ENCODE data around the gene CBLN3. TPM values are rescaled to one million over a fixed set of nuclear protein-coding genes. Genes with fewer than 3 reads are reported as not detected.
"Not testable (repeated sequence)": the region's sequence is repeated elsewhere in the genome, so short reads cannot be mapped to it uniquely, and the experiment has no call there.

Gene CBLN3
- total and polyA plus RNA-seq, 2 donors (not counting 1 experiment from before 2014, with no cell fraction given): 2.7 to 5.3 TPM

DNA sequence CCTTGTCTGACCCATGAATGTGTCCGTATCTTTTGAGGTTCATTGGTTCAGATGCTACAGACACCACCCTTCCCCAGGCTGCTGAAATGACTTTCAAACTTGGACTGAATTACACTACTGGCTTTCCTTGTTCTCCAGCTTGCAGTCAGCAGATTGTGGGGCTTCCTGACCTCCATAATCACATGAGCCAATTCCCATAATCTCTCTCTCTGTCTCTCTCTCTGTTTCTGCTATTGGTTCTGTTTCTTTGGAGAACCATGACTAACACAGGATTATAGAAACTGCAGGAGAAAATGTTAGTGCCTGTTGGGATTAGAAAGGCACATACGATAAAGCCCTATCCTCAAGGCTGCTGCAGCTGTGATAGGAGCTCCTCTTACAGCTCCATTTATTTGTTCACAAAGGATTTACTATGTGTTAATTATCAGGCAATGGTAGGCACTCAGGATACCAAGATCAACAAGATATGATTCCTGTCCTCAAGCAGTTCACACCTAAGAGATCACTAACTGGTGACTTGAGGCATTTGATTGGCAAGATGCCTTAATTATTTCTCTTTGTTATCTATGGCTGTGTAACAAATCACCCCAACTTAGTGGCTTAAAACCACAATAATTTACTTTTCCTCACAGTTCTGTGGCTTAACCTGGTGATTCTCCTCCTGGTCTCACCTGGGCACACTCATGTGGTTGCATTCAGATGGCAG lies 40.8 kb downstream of the CBLN3 start:
- Histone ChIP-seq H3K4me1 (ENCODE audit: control insufficient read depth, extremely low read depth, insufficient read depth, low read length) (peaks cover 7% of the 10 kb centered on the region), H3K4me2 (ENCODE audit: extremely low read depth, insufficient read depth, low read length) (no peak overlapping the region), H3K27me3 (ENCODE audit: control insufficient read depth, insufficient read depth, low read length) (no peaks in the 10 kb centered on the region), H3K4me3 (replicated peaks in 1 of 4; ENCODE audit: control extremely low read depth in 1 of 4, insufficient read depth in 1 of 4, low read depth in 3 of 4, low read length in 4 of 4) (no peak overlapping the region), H3K9ac (ENCODE audit: insufficient read depth, low read length) (no peak overlapping the region), H4K20me1 (ENCODE audit: control insufficient read depth, extremely low read depth, insufficient read depth, low read length) (no peaks in the 10 kb centered on the region), H3K27ac (ENCODE audit: insufficient read depth, low read length) (no peak overlapping the region), H3K36me3 (ENCODE audit: control insufficient read depth, insufficient read depth, low read length) (no peaks in the 10 kb centered on the region), H3K79me2 (ENCODE audit: control insufficient read depth, insufficient read depth, low read length) (no peaks in the 10 kb centered on the region), H2AFZ (ENCODE audit: low read length) (peak overlapping the region; percentile 20), H3K9me3 (ENCODE audit: control insufficient read depth, insufficient read depth, low read depth, low read length) (no peaks in the 10 kb centered on the region)
- TF ChIP-seq, protein P1, sequence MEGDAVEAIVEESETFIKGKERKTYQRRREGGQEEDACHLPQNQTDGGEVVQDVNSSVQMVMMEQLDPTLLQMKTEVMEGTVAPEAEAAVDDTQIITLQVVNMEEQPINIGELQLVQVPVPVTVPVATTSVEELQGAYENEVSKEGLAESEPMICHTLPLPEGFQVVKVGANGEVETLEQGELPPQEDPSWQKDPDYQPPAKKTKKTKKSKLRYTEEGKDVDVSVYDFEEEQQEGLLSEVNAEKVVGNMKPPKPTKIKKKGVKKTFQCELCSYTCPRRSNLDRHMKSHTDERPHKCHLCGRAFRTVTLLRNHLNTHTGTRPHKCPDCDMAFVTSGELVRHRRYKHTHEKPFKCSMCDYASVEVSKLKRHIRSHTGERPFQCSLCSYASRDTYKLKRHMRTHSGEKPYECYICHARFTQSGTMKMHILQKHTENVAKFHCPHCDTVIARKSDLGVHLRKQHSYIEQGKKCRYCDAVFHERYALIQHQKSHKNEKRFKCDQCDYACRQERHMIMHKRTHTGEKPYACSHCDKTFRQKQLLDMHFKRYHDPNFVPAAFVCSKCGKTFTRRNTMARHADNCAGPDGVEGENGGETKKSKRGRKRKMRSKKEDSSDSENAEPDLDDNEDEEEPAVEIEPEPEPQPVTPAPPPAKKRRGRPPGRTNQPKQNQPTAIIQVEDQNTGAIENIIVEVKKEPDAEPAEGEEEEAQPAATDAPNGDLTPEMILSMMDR (conservative IDR thresholded peaks at IDR 0.05 in 1 of 2, IDR thresholded peaks at IDR 0.05 in 1 of 2; ENCODE audit: low read depth in 1 of 2, low read length in 2 of 2): no peak
- TF ChIP-seq EZH2 (IDR thresholded peaks at IDR 0.05; ENCODE audit: low read length, missing control alignments): peak; percentile 37
- no peak for DNase-seq (ENCODE audit: low read depth in 2 of 2)

DNA sequence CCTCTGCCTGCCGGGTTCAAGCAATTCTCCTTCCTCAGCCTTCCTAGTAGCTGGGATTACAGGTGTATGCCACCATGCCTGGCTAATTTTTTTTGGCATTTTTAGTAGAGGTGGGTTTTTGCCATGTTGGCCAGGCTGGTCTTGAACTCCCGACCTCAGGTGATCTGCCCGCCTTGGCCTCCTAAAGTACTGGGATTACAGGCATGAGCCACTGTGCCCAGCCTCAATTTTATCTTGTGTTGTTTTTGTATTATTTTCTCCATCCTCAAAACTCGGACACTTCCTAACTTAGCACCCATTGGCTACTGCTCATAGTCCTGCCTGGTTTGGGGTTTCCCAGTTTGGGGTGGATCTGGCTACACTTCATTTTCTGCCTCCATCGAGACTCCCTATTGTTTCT lies 41.9 kb downstream of the CBLN3 start:
- H3K4me3 ChIP-seq (replicated peaks in 1 of 4; ENCODE audit: control extremely low read depth in 1 of 4, insufficient read depth in 1 of 4, low read depth in 3 of 4, low read length in 4 of 4); H3K27ac ChIP-seq (ENCODE audit: insufficient read depth, low read length); H3K4me1 ChIP-seq (ENCODE audit: control insufficient read depth, extremely low read depth, insufficient read depth, low read length); H4K20me1 ChIP-seq (ENCODE audit: control insufficient read depth, extremely low read depth, insufficient read depth, low read length); H3K9ac ChIP-seq (ENCODE audit: insufficient read depth, low read length); H3K4me2 ChIP-seq (ENCODE audit: extremely low read depth, insufficient read depth, low read length); H3K79me2 ChIP-seq (ENCODE audit: control insufficient read depth, insufficient read depth, low read length); H3K36me3 ChIP-seq (ENCODE audit: control insufficient read depth, insufficient read depth, low read length); H3K9me3 ChIP-seq (ENCODE audit: control insufficient read depth, insufficient read depth, low read depth, low read length); H3K27me3 ChIP-seq (ENCODE audit: control insufficient read depth, insufficient read depth, low read length); H2AFZ ChIP-seq (ENCODE audit: low read length); DNase-seq (ENCODE audit: low read depth in 2 of 2): not testable (repeated sequence)

DNA sequence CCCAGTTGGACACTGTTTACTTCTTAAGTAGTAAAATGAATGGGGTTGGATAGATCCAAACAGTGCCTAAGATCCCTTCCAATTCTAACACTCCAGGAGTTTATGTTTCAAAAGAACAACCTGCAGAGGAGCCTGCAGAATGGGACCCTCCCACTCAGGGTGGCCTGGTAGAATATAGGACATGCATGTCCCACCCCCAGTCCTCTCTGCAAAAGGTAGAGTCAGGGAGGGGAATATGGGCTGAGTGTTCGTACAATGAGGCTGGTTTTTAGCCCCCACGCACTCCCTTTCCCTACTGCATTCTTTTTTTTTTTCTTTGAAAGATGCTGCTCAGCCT lies 42.5 kb downstream of the CBLN3 start:
- TF ChIP-seq, protein P1 (conservative IDR thresholded peaks at IDR 0.05 in 1 of 2, IDR thresholded peaks at IDR 0.05 in 1 of 2; ENCODE audit: low read depth in 1 of 2, low read length in 2 of 2): no peak
- TF ChIP-seq EZH2 (IDR thresholded peaks at IDR 0.05; ENCODE audit: low read length, missing control alignments): no peak
- DNase-seq (ENCODE audit: low read depth in 2 of 2): no peak
- Histone ChIP-seq H3K4me2 (ENCODE audit: extremely low read depth, insufficient read depth, low read length) (no peak overlapping the region), H3K27me3 (ENCODE audit: control insufficient read depth, insufficient read depth, low read length) (no peaks in the 10 kb centered on the region), H4K20me1 (ENCODE audit: control insufficient read depth, extremely low read depth, insufficient read depth, low read length) (no peaks in the 10 kb centered on the region), H3K36me3 (ENCODE audit: control insufficient read depth, insufficient read depth, low read length) (no peaks in the 10 kb centered on the region), H3K79me2 (ENCODE audit: control insufficient read depth, insufficient read depth, low read length) (no peaks in the 10 kb centered on the region), H3K27ac (ENCODE audit: insufficient read depth, low read length) (no peak overlapping the region), H3K9me3 (ENCODE audit: control insufficient read depth, insufficient read depth, low read depth, low read length) (no peaks in the 10 kb centered on the region), H3K9ac (ENCODE audit: insufficient read depth, low read length) (no peak overlapping the region), H2AFZ (ENCODE audit: low read length) (no peak overlapping the region), H3K4me3 (replicated peaks in 1 of 4; ENCODE audit: control extremely low read depth in 1 of 4, insufficient read depth in 1 of 4, low read depth in 3 of 4, low read length in 4 of 4) (no peak overlapping the region), H3K4me1 (ENCODE audit: control insufficient read depth, extremely low read depth, insufficient read depth, low read length) (peaks cover 7% of the 10 kb centered on the region)

Data from fibroblast of lung (primary cell).